H4 (cell line): ENCODE data around the gene KRTAP7-1. TPM values are rescaled to one million over a fixed set of nuclear protein-coding genes. Genes with fewer than 3 reads are reported as not detected.

Experiments
- DNase-seq: peaks from one replicate; pipeline ENCODE4 v3.0.0-alpha.2; 2015; ENCODE audit warnings: low spot score
- total RNA-seq: library from RNA; depleted of rRNA; stranded (reverse); fragments of >200 nt; shearing (Covaris generic); gene quantifications from 2 replicates; pipeline ENCODE4 v1.2.3, GENCODE V29; 2014; rRNA removed

Gene KRTAP7-1
- total RNA-seq = not detected in 2 replicates

- no peak for DNase-seq
Measured at GRCh38 chr21:30829659-30830058, at the start of gene KRTAP7-1. TSS of gene KRTAP7-1 (minus strand) at chr21:30829759. CDS start at chr21:30829698, 61 bp downstream.

GRCh38 chr21:30874526-30874925 is 45.0 kb upstream of the KRTAP7-1 start:
- no peak for DNase-seq

- DNase-seq = no peak
Measured at GRCh38 chr21:30847627-30848500, 18.3 kb upstream of the KRTAP7-1 start.

GRCh38 chr21:30842990-30843389 is 13.4 kb upstream of the KRTAP7-1 start:
- DNase-seq = no peak

- DNase-seq = peak; percentile 34
Measured at GRCh38 chr21:30839304-30839703, 9.7 kb upstream of the KRTAP7-1 start.

- DNase-seq = no peak
Measured at GRCh38 chr21:30838536-30838935, 9.0 kb upstream of the KRTAP7-1 start.

- peak; percentile 15 for DNase-seq
Measured at GRCh38 chr21:30831194-30831765, 1.7 kb upstream of the KRTAP7-1 start.

GRCh38 chr21:30818837-30819610 is 10.5 kb downstream of the KRTAP7-1 start:
- no peak for DNase-seq

GRCh38 chr21:30813174-30813573 is 16.4 kb downstream of the KRTAP7-1 start, which contains the start of gene KRTAP8-1:
TSS of gene KRTAP8-1 (minus strand) at chr21:30813274. CDS start at chr21:30813220, 54 bp downstream.
- no peak for DNase-seq

GRCh38 chr21:30800605-30801004 is 29.0 kb downstream of the KRTAP7-1 start:
- no peak for DNase-seq

GRCh38 chr21:30793581-30794314 is 35.8 kb downstream of the KRTAP7-1 start:
- DNase-seq = no peak

GRCh38 chr21:30779249-30779648 is 50.3 kb downstream of the KRTAP7-1 start:
- DNase-seq = no peak

Other genes with a start within 250 kb of the KRTAP7-1 start
- gene KRTAP22-2, start 239.4 kb downstream of the KRTAP7-1 start, total RNA-seq = not detected in 2 replicates
- gene KRTAP6-3, start 237.3 kb downstream of the KRTAP7-1 start, total RNA-seq = not detected in 2 replicates
- gene KRTAP6-2, start 230.9 kb downstream of the KRTAP7-1 start, total RNA-seq = not detected in 2 replicates
- not detected in 2 replicates for gene KRTAP22-1, start 228.7 kb downstream of the KRTAP7-1 start, total RNA-seq
- not detected in 2 replicates for gene KRTAP6-1, start 215.8 kb downstream of the KRTAP7-1 start, total RNA-seq
- not detected in 2 replicates for gene KRTAP20-1, start 213.3 kb downstream of the KRTAP7-1 start, total RNA-seq
- not detected in 2 replicates for gene KRTAP20-4, start 209.1 kb downstream of the KRTAP7-1 start, total RNA-seq
- not detected in 2 replicates for gene KRTAP20-2, start 194.6 kb downstream of the KRTAP7-1 start, total RNA-seq
- gene KRTAP20-3, start 186.9 kb downstream of the KRTAP7-1 start, total RNA-seq = not detected in 2 replicates
- gene KRTAP21-3, start 111.0 kb downstream of the KRTAP7-1 start, total RNA-seq = not detected in 2 replicates
- not detected in 2 replicates for gene KRTAP21-2, start 82.5 kb downstream of the KRTAP7-1 start, total RNA-seq
- gene KRTAP21-1, start 74.3 kb downstream of the KRTAP7-1 start, total RNA-seq = not detected in 2 replicates
- not detected in 2 replicates for gene KRTAP8-1, start 16.5 kb downstream of the KRTAP7-1 start, total RNA-seq
- not detected in 2 replicates for gene KRTAP11-1, start 51.8 kb upstream of the KRTAP7-1 start, total RNA-seq
- gene KRTAP19-8, start 208.7 kb upstream of the KRTAP7-1 start, total RNA-seq = not detected in 2 replicates